Heart left ventricle (tissue), 16 donors: ENCODE measurements around the gene LEP. TPM values are rescaled to one million over a fixed set of nuclear protein-coding genes. Genes with fewer than 3 reads are reported as not detected.

ENCODE experiments used
- ATAC-seq, 4 donors: fragments of 200-7000 bp; cut with Tn5 transposase; one replicate each; pipeline ENCODE4 v1.9.1; 2020 to 2022; ENCODE audit warnings: moderate library complexity in 4 of 4, mild to moderate bottlenecking in 3 of 4, moderate number of reproducible peaks in 1 of 4
- DNase-seq, 5 donors: peaks; one replicate each; pipeline ENCODE4 v3.0.0-alpha.2; 2020
- H3K27ac ChIP-seq, 12 donors: fragments of 200-600 bp; sonication (generic) in 4 of 12; one replicate each; pipeline versions ENCODE4 v1.5.0 to v1.8.0; 2016 to 2022; ENCODE audit warnings: mild to moderate bottlenecking in 2 of 12
- H3K27me3 ChIP-seq, 9 donors: fragments of 200-600 bp; sonication (generic) in 2 of 9; one replicate each; pipeline versions ENCODE4 v1.5.1 to v1.8.0; 2016 to 2022; ENCODE audit warnings: mild to moderate bottlenecking in 3 of 9
- H3K36me3 ChIP-seq, 9 donors: fragments of 200-600 bp; sonication (generic) in 2 of 9; one replicate each; pipeline versions ENCODE4 v1.5.0 to v1.8.0; 2018 to 2022; ENCODE audit warnings: mild to moderate bottlenecking in 2 of 9
- H3K4me1 ChIP-seq, 12 donors: fragments of 200-600 bp; sonication (generic) in 4 of 12; one replicate each; pipeline versions ENCODE4 v1.5.0 to v1.8.0; 2016 to 2022; ENCODE audit warnings: mild to moderate bottlenecking in 3 of 12
- H3K4me3 ChIP-seq, 12 donors: fragments of 200-600 bp; sonication (generic) in 4 of 12; one replicate each; pipeline versions ENCODE4 v1.5.0 to v1.8.0; 2017 to 2022; ENCODE audit warnings: mild to moderate bottlenecking in 9 of 12, moderate library complexity in 4 of 12
- H3K9me3 ChIP-seq, 12 donors: fragments of 200-600 bp; sonication (generic) in 4 of 12; one replicate each; pipeline versions ENCODE4 v1.5.0 to v1.8.0; 2016 to 2022; ENCODE audit warnings: mild to moderate bottlenecking in 1 of 12
- POLR2A ChIP-seq, 2 donors: fragments of 450-650 bp; IDR thresholded peaks; one replicate each; pipeline ENCODE4 v1.6.1; 2017; ENCODE audit warnings: antibody characterized with exemption in 2 of 2, mild to moderate bottlenecking in 2 of 2, moderate library complexity in 2 of 2
- WGBS, 4 donors: extraction: QIAGEN DNeasy Blood & Tissue Kit in 2 of 4; methylation state at CpG; one replicate each; pipeline versions ENCODE4 v1.1.5 to v1.1.7; 2013 to 2018; 5-methylcytosine and 5-hydroxymethylcytosine counted together
- intact Hi-C, 10 donors: fragments of 100-400 bp; cut with DNase I; formaldehyde crosslinking; loops; one replicate each; pipeline versions ENCODE4 v1.11.1 to v1.14.2; 2022
- polyA plus RNA-seq, 2 donors: library from polyadenylated mRNA; stranded (reverse); fragments of 200-250 nt; gene quantifications; one replicate each; pipeline ENCODE4 v1.2.3, GENCODE V29; 2013
- total RNA-seq, 9 donors: library from RNA; depleted of rRNA in 2 of 9; stranded (reverse); fragments of >200 nt in 2 of 9; fragmentation: NEBNext Ultra II Directional in 3 of 9; extraction: Animal tissue kit (Norgen Biotek cat#: 25700) in 3 of 9; gene quantifications; one replicate each; pipeline versions ENCODE4 v1.1.0 to v1.2.4, GENCODE V29; 2016 to 2023
- TF ChIP-seq, protein P1 (sequence below), 12 donors: fragments of 200-600 bp; sonication (generic) in 4 of 12; IDR thresholded peaks; one replicate each; pipeline versions ENCODE4 v1.5.0 to v1.8.0; 2018 to 2022; ENCODE audit warnings: antibody characterized with exemption in 12 of 12, mild to moderate bottlenecking in 5 of 12
- donor health status: ischemic (EF 13 %, LVEDD 7.1; RV severe dilation, severe dysfunction).
- donor health status: healthy with polysubstance abuse.
- donor health status: DM: no; HTN: yes; CAD: no.
- donor health status: DM: no; HTN: no; CAD: no.
- donor health status: ischemic (EF 25% LVEDD 6.9; RV normal size, moderate dysfunction).
- donor health status: ischemic (EF 25% LVEDD 5.7; RV mildly dilated, moderate dysfunction).
- donor health status: healthy.
- donor health status: DM: yes; HTN: yes; CAD: no.
- donor health status: ischemic (EF 35%, LVEDD 5.7; RV mildly dilated, moderate dysfunction).
- donor health status: nonischemic (EF 11% LVEDD 7.7; RV severe dilation, severe dysfunction).
- donor health status: DM: yes; HTN: yes; CAD: no.
- donor health status: PGD.
- donor health status: ischemic (EF 29% LVEDD 5.4; RV normal size, mild dysfunction).
- donor health status: nonischemic (EF 23%, LVEDD 6.1; RV moderate dilation, normal function).

LEP gene
- total and polyA plus RNA-seq, 11 donors, result 0.12 to 8.4 (median 0.36) TPM; not detected in 3

DNA sequence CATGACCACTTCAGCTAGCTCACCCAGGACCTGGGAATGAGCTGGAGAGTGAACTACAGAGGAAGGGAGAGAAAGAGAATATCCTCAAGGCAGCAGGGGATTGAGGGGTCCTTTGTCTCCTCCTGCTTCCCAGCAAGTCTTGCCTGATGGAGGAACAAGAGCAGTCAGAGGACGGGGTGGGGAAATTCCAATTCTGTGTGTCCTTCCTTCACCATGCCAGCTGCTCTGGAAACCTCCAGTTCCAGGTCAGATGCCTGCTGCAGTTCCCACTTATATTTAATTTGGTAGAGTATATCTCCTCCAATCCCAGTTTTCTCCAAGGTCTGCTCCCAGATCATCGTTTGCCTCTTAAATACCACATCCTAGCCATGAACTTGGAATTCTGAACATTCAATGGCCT, 21.4 kb upstream of the LEP start:
- H3K27ac ChIP-seq, result no peak overlapping the region
- no peak for DNase-seq
- H3K27me3 ChIP-seq, result peaks cover 0 to 35% (median 0%) of the 10 kb centered on the region in 9 donors
- H3K4me3 ChIP-seq, result no peak overlapping the region
- TF ChIP-seq, protein P1, sequence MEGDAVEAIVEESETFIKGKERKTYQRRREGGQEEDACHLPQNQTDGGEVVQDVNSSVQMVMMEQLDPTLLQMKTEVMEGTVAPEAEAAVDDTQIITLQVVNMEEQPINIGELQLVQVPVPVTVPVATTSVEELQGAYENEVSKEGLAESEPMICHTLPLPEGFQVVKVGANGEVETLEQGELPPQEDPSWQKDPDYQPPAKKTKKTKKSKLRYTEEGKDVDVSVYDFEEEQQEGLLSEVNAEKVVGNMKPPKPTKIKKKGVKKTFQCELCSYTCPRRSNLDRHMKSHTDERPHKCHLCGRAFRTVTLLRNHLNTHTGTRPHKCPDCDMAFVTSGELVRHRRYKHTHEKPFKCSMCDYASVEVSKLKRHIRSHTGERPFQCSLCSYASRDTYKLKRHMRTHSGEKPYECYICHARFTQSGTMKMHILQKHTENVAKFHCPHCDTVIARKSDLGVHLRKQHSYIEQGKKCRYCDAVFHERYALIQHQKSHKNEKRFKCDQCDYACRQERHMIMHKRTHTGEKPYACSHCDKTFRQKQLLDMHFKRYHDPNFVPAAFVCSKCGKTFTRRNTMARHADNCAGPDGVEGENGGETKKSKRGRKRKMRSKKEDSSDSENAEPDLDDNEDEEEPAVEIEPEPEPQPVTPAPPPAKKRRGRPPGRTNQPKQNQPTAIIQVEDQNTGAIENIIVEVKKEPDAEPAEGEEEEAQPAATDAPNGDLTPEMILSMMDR (IDR thresholded peaks at IDR 0.05), result no peak
- no peak for TF ChIP-seq POLR2A (IDR thresholded peaks at IDR 0.05)
- no peaks in the 10 kb centered on the region for H3K36me3 ChIP-seq
- 69 to 82% (median 78%) methylated on average over 2 of the region's 2 CpGs for WGBS, 4 donors
- no peaks in the 10 kb centered on the region for H3K9me3 ChIP-seq
- ATAC-seq, result no peak
- H3K4me1 ChIP-seq, result peaks cover 0 to 27% (median 0%) of the 10 kb centered on the region in 12 donors
- intact Hi-C loops, result loop anchor here in 2 of 10 donors (10.0 kb wide), 2 partner anchors 185 to 665 kb away; partner anchors contain the start of gene LRRC4 (in 1 of the 2)

DNA sequence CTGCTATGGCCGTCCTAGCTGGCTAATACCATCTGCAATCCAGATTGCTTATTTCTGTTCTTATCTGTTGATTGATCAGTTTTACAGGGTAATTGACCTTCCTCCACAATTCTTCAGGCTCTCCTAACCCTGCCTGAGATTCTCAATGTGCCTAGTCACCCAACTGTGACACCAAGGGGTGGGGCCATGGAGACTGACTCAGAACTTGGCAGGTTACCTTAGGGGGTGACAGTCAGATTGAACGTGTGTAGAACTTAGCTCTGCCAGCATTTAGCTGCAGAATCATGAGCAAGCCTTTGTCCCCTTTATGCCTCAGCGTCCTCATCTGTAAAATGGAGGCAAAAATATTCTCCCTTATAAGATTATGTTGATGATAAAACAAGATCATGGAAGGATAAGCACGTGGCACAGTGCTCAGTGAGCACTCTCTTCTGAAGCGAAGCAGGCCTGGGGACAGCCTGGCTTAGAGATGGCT, 19.1 kb upstream of the LEP start:
- Histone ChIP-seq H3K9me3 (no peaks in the 10 kb centered on the region), H3K27me3 (peaks cover 0 to 36% (median 0%) of the 10 kb centered on the region in 9 donors), H3K4me1 (peaks cover 0 to 24% (median 0%) of the 10 kb centered on the region in 12 donors), H3K4me3 (no peak overlapping the region), H3K36me3 (no peaks in the 10 kb centered on the region), H3K27ac (no peak overlapping the region)
- no peak for DNase-seq
- TF ChIP-seq POLR2A (IDR thresholded peaks at IDR 0.05), result no peak
- TF ChIP-seq, protein P1 (IDR thresholded peaks at IDR 0.05), result no peak
- peak in 1 of 4 donors; percentile 50 for ATAC-seq
- whole genome bisulfite sequencing, 4 donors, result 53 to 78% (median 68%) methylated on average over 5 of the region's 5 CpGs
- intact Hi-C loops, result no loop called here

DNA sequence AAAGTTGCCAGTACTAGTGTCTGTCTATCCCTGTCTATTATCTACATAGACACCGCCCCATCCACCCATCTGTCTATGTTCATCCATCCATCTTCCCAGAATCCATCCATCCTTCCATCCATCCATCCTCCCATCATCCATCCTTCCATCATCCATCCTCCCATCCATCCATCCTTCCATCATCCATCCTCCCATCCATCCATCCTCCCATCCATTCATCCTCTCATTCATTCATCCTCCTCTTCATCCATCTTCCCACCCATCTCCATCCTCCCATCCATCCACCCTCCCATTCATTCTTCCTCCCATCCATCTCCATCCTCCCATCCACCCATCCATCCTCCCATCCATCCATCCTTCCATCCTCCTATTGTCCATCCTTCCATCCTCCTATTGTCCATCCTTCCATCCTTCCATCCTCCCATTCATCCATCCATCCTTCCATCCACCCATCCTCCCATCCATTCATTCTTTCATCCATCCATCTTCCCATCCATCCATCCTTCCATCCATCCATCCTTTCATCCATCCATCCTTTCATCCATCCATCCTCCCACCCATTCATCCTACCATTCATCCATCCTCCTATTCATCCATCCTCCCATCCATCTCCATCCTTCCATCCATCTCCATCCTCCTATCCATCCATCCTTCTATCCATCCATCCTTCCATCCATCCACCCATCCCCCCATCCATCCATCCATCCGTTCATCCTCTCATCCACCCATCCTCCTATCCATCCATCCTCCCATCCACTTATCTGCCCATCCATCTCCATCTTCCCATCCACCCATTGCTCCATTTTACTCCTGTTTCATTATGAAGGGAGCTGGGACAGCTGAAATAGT, 14.7 kb upstream of the LEP start:
- Histone ChIP-seq H3K4me1 (peaks cover 0 to 15% (median 0%) of the 10 kb centered on the region in 12 donors), H3K27me3 (peaks cover 0 to 31% (median 3%) of the 10 kb centered on the region in 9 donors), H3K36me3 (no peaks in the 10 kb centered on the region), H3K9me3 (no peaks in the 10 kb centered on the region), H3K4me3 (no peak overlapping the region), H3K27ac (no peak overlapping the region)
- intact Hi-C loops, result no loop called here
- DNase-seq, result no peak
- no peak for TF ChIP-seq POLR2A (IDR thresholded peaks at IDR 0.05)
- TF ChIP-seq, protein P1 (IDR thresholded peaks at IDR 0.05), result no peak
- no peak for ATAC-seq
- 82 to 91% (median 82%) methylated on average over 2 of the region's 2 CpGs for WGBS, 4 donors

DNA sequence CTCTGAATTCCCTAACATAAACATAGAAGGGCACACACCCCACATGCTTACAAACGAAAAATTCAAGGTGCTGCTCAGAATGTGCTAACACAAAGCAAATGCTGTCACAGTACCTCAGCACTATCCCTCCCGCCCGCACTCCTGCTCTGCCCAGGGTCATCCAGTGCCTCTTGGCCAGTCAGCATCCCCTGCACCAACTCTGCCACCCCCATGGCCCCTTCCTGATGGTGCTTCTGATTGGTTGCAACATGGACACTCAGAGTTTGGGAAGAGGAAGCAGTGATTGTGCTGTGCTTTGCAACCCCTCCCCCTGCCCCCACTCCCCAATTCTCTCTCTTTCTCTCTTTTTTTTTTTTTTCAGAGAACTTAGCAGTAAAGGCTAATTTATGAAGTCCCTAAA, 13.8 kb upstream of the LEP start:
- intact Hi-C loops, result no loop called here
- no peak overlapping the region for H3K4me3 ChIP-seq
- H3K27me3 ChIP-seq, result peaks cover 0 to 31% (median 4%) of the 10 kb centered on the region in 9 donors
- no peak overlapping the region for H3K27ac ChIP-seq
- H3K4me1 ChIP-seq, result peaks cover 0 to 7% (median 0%) of the 10 kb centered on the region in 12 donors
- TF ChIP-seq, protein P1 (IDR thresholded peaks at IDR 0.05), result no peak
- TF ChIP-seq POLR2A (IDR thresholded peaks at IDR 0.05), result no peak
- 69 to 83% (median 73%) methylated on average over 3 of the region's 3 CpGs for WGBS, 4 donors
- DNase-seq (no peak), ATAC-seq (no peak)
- no peaks in the 10 kb centered on the region for H3K9me3 ChIP-seq
- no peaks in the 10 kb centered on the region for H3K36me3 ChIP-seq
